Activated CD4-positive, alpha-beta memory T cell treated with anti-CD3 and anti-CD28 coated beads for 36 hours (primary cell): ENCODE data around the gene ANKMY1. TPM values are rescaled to one million over a fixed set of nuclear protein-coding genes. Genes with fewer than 3 reads are reported as not detected.

Source experiments
- CTCF ChIA-PET: fragments of 350-600 bp; sonication (Branson Sonifier 250); formaldehyde crosslinking; loops from one replicate; lab custom pipeline; 2021; ENCODE audit warnings: antibody characterized with exemption, inconsistent platforms; lab: Charles Lee
- POLR2A ChIA-PET: fragments of 350-600 bp; sonication (Branson Sonifier 250); formaldehyde crosslinking; loops from one replicate; lab custom pipeline; 2021; ENCODE audit warnings: antibody characterized with exemption; lab: Charles Lee
- DNase-seq: peaks from one replicate; pipeline ENCODE4 v3.0.0-alpha.2; 2020
- H3K27ac Mint-ChIP-seq: one replicate; pipeline ENCODE4 v1.8.0; 2021; ENCODE audit warnings: mixed read lengths
- H3K27me3 Mint-ChIP-seq: one replicate; pipeline ENCODE4 v1.8.0; 2021; ENCODE audit warnings: mixed read lengths
- H3K36me3 Mint-ChIP-seq: one replicate; pipeline ENCODE4 v1.8.0; 2021; ENCODE audit warnings: mixed read lengths
- H3K4me1 Mint-ChIP-seq: one replicate; pipeline ENCODE4 v1.8.0; 2021; ENCODE audit warnings: low read depth, mixed read lengths
- H3K4me3 Mint-ChIP-seq: one replicate; pipeline ENCODE4 v1.8.0; 2021; ENCODE audit warnings: mild to moderate bottlenecking, mixed read lengths
- H3K9me3 Mint-ChIP-seq: one replicate; pipeline ENCODE4 v1.8.0; 2021; ENCODE audit warnings: mixed read lengths
- intact Hi-C: fragments of 100-400 bp; cut with micrococcal nuclease; formaldehyde crosslinking; loops from one replicate; pipeline ENCODE4 v1.15.1; 2023
- total RNA-seq, 2 experiments: library from RNA; stranded (reverse); gene quantifications; one replicate each; pipeline ENCODE4 v1.2.3, GENCODE V29; 2021

Gene ANKMY1
- total RNA-seq, 2 experiments from 2014 or later, result 18.4 to 19.1 TPM

DNA sequence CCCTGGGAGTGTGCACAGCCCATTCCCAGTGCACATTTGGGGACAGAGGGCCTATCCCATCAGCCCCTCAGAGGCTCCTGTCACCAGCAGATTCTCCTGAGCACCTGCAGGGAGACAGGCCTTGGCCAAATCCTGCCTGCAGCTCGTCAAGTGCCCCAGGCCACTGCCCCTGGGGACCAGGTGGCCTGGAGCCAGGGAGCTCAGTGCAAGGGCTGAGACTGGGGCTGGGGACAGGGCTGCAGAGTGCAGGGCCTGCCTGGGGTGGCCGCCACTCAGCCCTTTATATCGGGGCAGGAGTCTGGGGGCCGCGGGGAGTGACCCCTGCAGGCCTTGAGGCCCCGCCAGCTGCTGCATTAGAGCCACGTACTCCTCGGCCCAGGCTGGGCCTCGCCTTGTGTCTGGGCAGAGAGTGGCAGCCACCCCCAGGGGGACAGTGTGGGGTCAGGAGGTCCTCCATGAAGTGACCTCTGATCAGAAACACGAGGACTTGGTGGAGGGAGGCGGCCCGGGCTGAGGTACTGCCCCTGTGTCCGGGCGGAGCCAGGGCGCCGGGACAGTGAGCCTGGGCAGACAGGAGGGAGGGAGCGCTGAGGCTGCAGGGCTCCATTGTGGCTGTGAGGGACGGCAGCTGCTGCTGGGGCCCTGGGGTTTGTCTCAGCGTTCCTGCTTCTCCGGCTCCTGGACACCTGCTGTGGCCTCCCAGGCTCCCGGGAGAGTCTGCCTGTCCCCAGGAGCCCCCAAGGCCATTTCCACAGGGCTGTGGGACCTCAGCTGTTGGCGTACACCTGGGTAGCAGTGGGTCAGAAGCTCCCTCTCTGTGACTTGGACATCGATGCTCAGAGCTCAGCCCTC is 98.2 kb downstream of the ANKMY1 start:
- peaks cover 4% of the 10 kb centered on the region for H3K4me1 Mint-ChIP-seq

DNA sequence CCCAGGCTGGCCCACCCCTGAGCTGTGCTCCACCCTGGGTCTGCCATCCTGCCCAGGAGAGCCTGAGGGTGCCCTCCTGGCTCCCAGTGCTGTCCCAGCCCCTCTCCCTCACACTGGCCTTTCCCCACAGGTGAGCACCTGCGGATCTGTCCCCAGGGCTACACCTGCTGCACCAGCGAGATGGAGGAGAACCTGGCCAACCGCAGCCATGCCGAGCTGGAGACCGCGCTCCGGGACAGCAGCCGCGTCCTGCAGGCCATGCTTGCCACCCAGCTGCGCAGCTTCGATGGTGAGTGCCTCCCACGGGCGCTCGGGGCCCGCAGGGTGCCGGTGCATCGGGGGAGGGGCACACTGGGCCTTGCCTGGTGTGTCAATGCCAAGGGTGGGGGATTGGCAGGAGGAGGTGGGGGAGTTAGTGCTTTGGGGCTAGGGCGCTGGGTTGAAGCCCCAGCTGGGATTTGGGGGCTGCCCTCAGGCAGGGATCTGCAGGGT is 98.8 kb downstream of the ANKMY1 start:
- intact Hi-C loops, result no loop called here
- Mint-ChIP-seq H3K27ac (no peak overlapping the region), H3K9me3 (no peaks in the 10 kb centered on the region), H3K4me3 (no peak overlapping the region), H3K27me3 (peaks cover 17% of the 10 kb centered on the region), H3K36me3 (no peaks in the 10 kb centered on the region), H3K4me1 (peaks cover 10% of the 10 kb centered on the region)
- CTCF ChIA-PET, result interaction anchor here (0.8 kb wide), 1 partner anchor 57 kb away, joined by 3 read pairs; no protein-coding TSS in a partner anchor
- POLR2A ChIA-PET, result no interaction called here
- DNase-seq, result no peak

More for the DNA sequence above, 98.2 kb downstream of the ANKMY1 start:
- CTCF ChIA-PET, result interaction anchor here (0.8 kb wide), 1 partner anchor 56 kb away, joined by 3 read pairs; no protein-coding TSS in a partner anchor
- Mint-ChIP-seq H3K36me3 (no peaks in the 10 kb centered on the region), H3K9me3 (no peaks in the 10 kb centered on the region), H3K27ac (no peak overlapping the region), H3K27me3 (peaks cover 10% of the 10 kb centered on the region), H3K4me3 (no peak overlapping the region)
- no peak for DNase-seq
- POLR2A ChIA-PET, result no interaction called here
- intact Hi-C loops, result no loop called here

DNA sequence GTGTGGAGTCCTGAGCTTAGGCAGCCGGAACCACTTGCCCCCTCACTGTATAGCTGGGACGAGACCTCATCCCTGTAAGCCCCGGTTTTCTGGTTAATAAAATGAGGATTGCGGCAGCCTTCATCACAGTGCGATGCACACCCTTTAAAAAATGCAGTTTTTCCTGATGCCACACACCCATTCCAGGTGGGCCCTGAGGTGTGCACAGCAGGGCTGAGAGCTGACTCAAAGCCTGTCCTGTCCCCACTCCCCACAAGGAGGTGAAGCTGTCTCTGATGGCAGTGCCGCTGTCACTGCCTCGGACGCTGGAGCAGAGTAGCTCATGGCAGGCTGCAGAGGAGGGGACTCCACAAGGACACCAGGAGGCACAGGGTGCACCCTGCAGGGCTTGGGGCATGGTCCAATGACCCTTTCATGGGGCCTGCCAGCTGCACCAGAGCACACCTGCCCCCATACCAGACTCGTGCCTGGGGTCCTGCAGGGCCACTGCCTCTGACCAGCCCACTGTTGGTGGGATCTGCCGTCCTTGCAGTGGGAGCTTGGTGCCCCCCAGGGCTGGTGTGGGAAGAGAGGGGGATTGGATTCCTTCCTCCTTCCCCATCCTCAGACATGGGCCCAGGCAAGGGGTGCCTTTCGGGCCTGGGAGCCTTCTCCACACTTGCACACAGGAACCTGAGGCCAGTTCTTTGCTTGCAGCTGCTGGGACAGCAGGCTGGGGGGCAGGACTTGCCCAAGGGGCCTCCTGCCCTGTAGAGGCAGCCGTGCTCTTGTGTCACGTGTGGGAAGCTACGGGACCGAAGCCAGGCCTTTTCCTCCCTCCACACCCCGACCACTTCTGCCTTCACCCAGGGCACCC is 99.5 kb downstream of the ANKMY1 start:
- CTCF ChIA-PET, result interaction anchor here (0.8 kb wide), 1 partner anchor 57 kb away, joined by 3 read pairs; no protein-coding TSS in a partner anchor
- no peak overlapping the region for H3K27ac Mint-ChIP-seq
- no peak for DNase-seq
- POLR2A ChIA-PET, result no interaction called here
- H3K27me3 Mint-ChIP-seq, result peaks cover 18% of the 10 kb centered on the region
- H3K4me1 Mint-ChIP-seq, result peaks cover 11% of the 10 kb centered on the region
- H3K36me3 Mint-ChIP-seq, result no peaks in the 10 kb centered on the region
- intact Hi-C loops, result no loop called here
- no peaks in the 10 kb centered on the region for H3K9me3 Mint-ChIP-seq
- no peak overlapping the region for H3K4me3 Mint-ChIP-seq

- Mint-ChIP-seq H3K27ac (no peak overlapping the region), H3K4me3 (no peak overlapping the region), H3K4me1 (peaks cover 11% of the 10 kb centered on the region), H3K9me3 (no peaks in the 10 kb centered on the region), H3K36me3 (no peaks in the 10 kb centered on the region), H3K27me3 (peaks cover 18% of the 10 kb centered on the region)
- POLR2A ChIA-PET, result no interaction called here
- no peak for DNase-seq
- CTCF ChIA-PET, result no interaction called here
- intact Hi-C loops, result no loop called here
These were observed 100.4 kb downstream of the ANKMY1 start for GRCh38 chr2:240457223-240458043.

DNA sequence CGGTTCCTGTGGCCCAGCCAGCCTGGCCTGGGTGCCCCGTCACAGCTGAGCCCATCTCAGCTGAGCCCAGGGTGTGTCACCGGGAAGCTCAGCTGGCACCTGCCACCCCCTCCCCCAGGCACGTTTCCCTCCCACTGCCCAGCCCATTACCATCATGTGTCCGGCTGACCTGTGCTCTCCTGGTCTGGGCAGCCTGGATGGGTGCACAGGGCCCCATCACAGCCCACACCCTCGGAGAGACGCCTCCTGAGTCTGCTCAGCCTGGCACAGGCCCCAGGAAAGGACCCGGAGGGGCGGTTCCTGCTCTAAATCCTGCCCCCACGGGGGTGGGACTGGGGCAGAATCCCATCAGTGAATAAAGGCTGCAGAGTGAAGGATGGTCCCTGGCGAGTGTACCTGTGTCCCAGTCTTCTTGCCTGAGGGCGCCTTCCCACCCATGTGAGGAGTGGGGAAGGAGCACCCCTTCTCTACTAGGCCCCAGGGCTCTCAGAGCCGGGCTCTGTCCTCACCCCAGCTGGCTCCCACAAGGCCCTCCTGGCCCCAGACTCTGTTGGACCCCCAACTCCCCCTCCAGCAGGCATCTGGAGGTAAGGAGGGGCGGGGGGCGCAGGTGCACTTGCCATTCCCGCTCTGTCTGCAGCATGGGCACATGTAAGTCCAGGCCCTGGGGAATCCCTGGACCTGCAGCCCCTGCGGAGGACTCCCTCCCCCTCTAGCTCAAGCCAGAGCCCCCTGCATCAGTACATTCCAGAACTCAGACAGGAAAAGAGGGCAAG is 101.2 kb downstream of the ANKMY1 start:
- ChIA-PET CTCF (no interaction called here), POLR2A (no interaction called here)
- Mint-ChIP-seq H3K36me3 (no peaks in the 10 kb centered on the region), H3K9me3 (no peaks in the 10 kb centered on the region), H3K4me3 (no peak overlapping the region), H3K27ac (no peak overlapping the region), H3K27me3 (peaks cover 23% of the 10 kb centered on the region), H3K4me1 (peaks cover 13% of the 10 kb centered on the region)
- DNase-seq, result no peak
- intact Hi-C loops, result no loop called here

GRCh38 chr2:240455647-240456446 is 101.9 kb downstream of the ANKMY1 start:
- Mint-ChIP-seq H3K4me3 (no peak overlapping the region), H3K9me3 (no peaks in the 10 kb centered on the region), H3K36me3 (no peaks in the 10 kb centered on the region), H3K27me3 (peaks cover 30% of the 10 kb centered on the region), H3K4me1 (peaks cover 13% of the 10 kb centered on the region), H3K27ac (no peak overlapping the region)
- ChIA-PET POLR2A (no interaction called here), CTCF (no interaction called here)
- intact Hi-C loops, result no loop called here
- DNase-seq, result no peak

GRCh38 chr2:240455272-240455646 is 102.5 kb downstream of the ANKMY1 start:
- H3K27ac Mint-ChIP-seq, result no peak overlapping the region

DNA sequence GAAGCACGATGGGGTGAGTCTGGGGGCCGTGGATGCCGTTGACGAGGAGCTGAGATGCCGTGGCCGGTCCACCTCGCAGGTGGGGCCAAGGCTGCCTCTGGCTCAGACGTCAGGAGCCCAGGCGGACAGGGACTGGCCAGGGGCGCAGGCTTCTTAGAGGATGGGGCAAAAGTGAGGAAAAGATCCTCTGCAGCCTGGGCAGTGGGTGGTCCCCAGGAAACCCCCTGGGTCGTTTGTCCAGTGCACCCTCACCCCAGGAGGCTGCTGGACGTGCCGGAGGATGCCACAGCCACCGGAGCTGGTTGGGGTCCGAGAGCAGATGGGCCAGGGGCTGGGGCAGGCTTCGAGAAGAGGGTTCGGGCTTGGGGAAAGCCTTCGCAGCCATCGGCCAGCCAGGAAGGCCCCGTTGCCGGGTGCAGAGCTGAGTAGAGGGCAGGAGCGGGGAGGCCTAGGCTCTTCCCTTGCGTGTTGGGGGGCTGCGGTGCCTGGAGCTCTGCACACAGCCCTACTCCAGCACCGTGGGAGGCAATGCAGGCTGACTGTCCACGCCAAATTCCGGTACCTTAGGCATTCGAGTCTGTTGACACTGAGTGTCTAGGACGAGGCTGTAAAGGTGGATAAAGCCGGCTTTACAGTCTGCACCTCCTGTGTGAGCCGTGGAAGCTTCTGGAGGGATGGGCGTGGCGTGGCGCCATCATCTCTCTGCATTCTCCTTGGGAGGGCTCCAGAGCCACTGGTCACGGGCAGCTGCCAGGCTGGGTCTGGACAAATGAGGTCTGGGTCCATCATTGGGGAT is 103.5 kb downstream of the ANKMY1 start:
- DNase-seq, result no peak
- no peaks in the 10 kb centered on the region for H3K9me3 Mint-ChIP-seq
- ChIA-PET CTCF (no interaction called here), POLR2A (no interaction called here)
- peaks cover 43% of the 10 kb centered on the region for H3K27me3 Mint-ChIP-seq
- no peak overlapping the region for H3K27ac Mint-ChIP-seq
- intact Hi-C loops, result no loop called here
- no peaks in the 10 kb centered on the region for H3K36me3 Mint-ChIP-seq
- peaks cover 13% of the 10 kb centered on the region for H3K4me1 Mint-ChIP-seq
- H3K4me3 Mint-ChIP-seq, result peak overlapping the region; percentile 16

More at GRCh38 chr2:240455272-240455646, 102.5 kb downstream of the ANKMY1 start:
- H3K4me3 Mint-ChIP-seq, result no peak overlapping the region
- intact Hi-C loops, result no loop called here
- ChIA-PET CTCF (no interaction called here), POLR2A (no interaction called here)
- H3K4me1 Mint-ChIP-seq, result peaks cover 13% of the 10 kb centered on the region
- H3K36me3 Mint-ChIP-seq, result no peaks in the 10 kb centered on the region
- no peak for DNase-seq
- H3K27me3 Mint-ChIP-seq, result peaks cover 35% of the 10 kb centered on the region
- H3K9me3 Mint-ChIP-seq, result no peaks in the 10 kb centered on the region

- Mint-ChIP-seq H3K9me3 (no peaks in the 10 kb centered on the region), H3K27me3 (peaks cover 44% of the 10 kb centered on the region), H3K36me3 (no peaks in the 10 kb centered on the region), H3K4me1 (peaks cover 13% of the 10 kb centered on the region), H3K4me3 (peak overlapping the region; percentile 16), H3K27ac (no peak overlapping the region)
- ChIA-PET POLR2A (no interaction called here), CTCF (no interaction called here)
- no peak for DNase-seq
- intact Hi-C loops, result no loop called here
These were observed 104.2 kb downstream of the ANKMY1 start for GRCh38 chr2:240453461-240454105.
